SK-MEL-5 (cell line): ENCODE data around the gene PRKG1. TPM values are rescaled to one million over a fixed set of nuclear protein-coding genes. Genes with fewer than 3 reads are reported as not detected.
"Not testable (repeated sequence)": the region's sequence is repeated elsewhere in the genome, so short reads cannot be mapped to it uniquely, and the experiment has no call there.

ENCODE experiments used
- DNase-seq: peaks from one replicate; pipeline ENCODE4 v3.0.0-alpha.2; 2016; ENCODE audit warnings: low read depth, low spot score
- in situ Hi-C: cut with HindIII; loops from 2 replicates; pipeline ENCODE4 v1.10.0; 2016; ENCODE audit warnings: low sequenced_read_pairs, high pct_unique_total_duplicates, low pct_unique_long_range_greater_than_20kb
- total RNA-seq: library from RNA; depleted of rRNA; stranded (reverse); fragments of >200 nt; shearing (Covaris generic); gene quantifications from 2 replicates; pipeline ENCODE4 v1.2.3, GENCODE V29; 2014

The PRKG1 gene
- total RNA-seq, 1 experiment from 2014 or later: 4.6 TPM

DNA sequence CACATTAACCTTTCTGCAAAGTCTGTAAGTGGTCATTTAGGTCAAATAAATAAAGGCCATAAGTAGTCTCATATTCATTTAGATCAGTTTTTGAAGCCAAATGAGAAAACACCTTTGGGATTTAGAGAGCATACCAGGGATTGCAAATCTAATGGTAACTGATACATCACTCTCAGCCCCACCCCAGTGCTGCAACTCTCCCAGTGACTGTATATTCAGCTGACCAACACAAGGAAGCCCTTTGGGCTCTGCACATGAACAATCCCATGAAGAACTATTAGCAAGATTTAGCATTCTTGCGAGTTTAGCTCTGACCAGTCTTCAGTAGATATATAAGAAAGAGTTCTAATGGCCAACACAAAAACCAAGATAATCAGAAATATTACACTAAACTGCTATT is 372.8 kb downstream of the PRKG1 start:
- in situ Hi-C loops: no loop called here

GRCh38 chr10:51455762-51456161 is 381.5 kb downstream of the PRKG1 start:
- DNase-seq, in situ Hi-C loops: not testable (repeated sequence)

More for the DNA sequence above, 372.8 kb downstream of the PRKG1 start:
- no peak for DNase-seq

DNA sequence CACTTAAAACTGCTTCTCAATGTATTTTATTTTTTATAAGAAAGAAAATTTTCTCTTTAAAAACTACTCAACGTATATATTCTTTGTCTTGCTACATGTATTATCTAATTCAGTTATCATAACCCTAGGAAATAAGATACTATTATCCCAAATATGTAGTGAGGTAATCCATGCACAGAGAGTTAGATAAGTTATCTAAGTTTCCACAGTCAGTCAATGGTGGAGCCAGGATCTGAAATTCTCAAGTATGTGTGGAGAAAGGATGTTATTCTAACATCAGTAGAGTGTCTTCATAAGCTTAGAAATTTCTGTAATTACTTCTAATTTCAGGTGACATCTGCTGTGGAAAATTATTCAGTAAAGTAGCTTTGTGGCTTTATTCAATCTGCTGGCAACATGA is 385.2 kb downstream of the PRKG1 start:
- no peak for DNase-seq
- in situ Hi-C loops: no loop called here

DNA sequence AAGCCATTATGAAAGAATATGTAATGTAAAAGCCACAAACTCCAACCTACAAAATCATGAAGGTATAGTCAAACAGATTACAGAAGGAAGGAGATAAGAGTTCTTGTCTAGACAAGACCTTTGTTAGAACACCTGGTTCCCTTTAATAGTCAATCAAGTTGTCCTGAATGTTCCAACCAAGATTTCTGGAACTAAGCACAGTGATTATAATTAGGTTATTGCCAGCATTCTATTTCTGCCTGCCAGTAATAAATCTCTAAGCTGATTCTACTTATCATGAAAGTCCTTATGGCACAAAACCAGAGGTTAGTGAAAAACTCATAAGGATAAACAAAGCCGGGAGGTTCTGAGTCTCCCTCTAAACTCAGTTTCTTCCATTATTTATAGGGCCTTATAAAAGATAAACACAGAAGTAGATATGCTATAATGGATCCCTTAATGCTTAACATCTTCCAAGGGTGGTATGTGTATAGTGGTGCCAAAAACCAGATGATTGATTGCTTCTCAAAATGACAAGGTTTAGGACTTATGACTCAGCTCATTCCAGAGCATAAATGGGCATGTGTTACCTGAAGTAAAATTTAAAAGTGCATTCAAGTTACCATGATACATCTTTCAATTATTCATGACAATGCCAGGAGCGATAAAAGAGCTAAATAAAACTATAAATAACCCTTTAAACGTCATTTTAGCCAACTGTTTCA is 387.9 kb downstream of the PRKG1 start:
- in situ Hi-C loops: no loop called here

DNA sequence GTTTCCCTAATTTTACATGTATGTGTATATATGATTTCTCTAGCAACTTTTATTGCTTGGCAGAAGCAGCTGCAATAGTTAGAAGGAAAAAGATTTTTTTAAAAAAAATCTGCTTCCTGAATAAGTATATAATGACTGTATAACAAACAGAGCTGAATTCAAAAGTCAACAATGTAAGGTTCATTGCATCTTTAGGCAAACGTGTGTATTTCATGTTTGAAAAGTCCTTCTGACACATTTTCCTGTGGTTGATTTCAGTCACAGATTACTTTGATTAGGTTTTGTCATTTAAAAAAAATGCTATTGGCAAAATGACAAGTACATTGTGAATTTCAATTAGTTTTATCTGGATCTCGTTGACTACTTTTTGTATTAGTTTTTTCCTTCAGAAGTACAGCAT is 394.1 kb downstream of the PRKG1 start:
- in situ Hi-C loops: no loop called here
- DNase-seq: no peak

More for the DNA sequence above, 387.9 kb downstream of the PRKG1 start:
- no peak for DNase-seq

GRCh38 chr10:51469686-51470085 is 395.4 kb downstream of the PRKG1 start:
- in situ Hi-C loops: no loop called here
- no peak for DNase-seq

DNA sequence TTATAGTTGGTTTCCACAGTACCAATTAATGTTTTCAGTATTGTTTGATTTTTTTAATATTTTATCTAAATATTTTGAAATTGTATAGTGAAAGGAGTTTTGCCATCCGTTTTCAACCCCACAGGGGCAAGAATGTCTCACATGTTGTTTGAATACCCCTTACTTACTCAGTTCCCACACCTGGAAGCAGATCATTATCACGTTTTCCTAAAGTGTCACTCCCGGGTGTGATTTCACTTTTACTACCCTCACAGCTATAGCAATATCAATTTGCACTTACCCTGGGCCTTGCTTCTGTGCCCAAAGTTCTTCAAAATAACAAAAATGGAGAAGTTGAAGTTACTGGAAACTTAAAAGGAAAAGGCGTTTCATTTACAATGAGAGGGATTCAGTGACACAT is 397.0 kb downstream of the PRKG1 start:
- DNase-seq: no peak
- in situ Hi-C loops: no loop called here

DNA sequence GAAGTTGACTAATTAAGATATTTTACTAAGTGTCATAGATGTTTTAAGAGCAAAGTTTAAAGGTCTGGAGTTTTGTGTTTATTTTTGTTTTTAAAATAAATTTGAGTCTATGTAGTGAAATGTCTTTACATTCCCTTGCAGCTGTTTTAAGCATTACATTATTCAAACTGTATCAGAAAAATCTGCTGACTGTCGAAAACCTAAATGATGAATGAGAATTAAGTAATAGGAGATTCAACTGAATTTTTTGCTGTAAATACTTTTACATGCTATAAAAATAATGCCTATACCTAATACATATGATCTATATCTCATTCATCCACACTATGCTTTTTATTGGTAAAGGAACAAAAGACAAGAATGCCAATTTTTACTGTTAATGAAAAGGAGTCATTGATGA is 397.9 kb downstream of the PRKG1 start:
- in situ Hi-C loops: no loop called here

GRCh38 chr10:51479711-51480110 is 405.4 kb downstream of the PRKG1 start:
- DNase-seq: no peak

More for the DNA sequence above, 397.9 kb downstream of the PRKG1 start:
- no peak for DNase-seq

GRCh38 chr10:51485668-51486067 is 411.4 kb downstream of the PRKG1 start:
- in situ Hi-C loops: no loop called here

More at GRCh38 chr10:51479711-51480110, 405.4 kb downstream of the PRKG1 start:
- in situ Hi-C loops: no loop called here

GRCh38 chr10:51487576-51487975 is 413.3 kb downstream of the PRKG1 start:
- no peak for DNase-seq
- in situ Hi-C loops: no loop called here

More at GRCh38 chr10:51485668-51486067, 411.4 kb downstream of the PRKG1 start:
- DNase-seq: no peak

DNA sequence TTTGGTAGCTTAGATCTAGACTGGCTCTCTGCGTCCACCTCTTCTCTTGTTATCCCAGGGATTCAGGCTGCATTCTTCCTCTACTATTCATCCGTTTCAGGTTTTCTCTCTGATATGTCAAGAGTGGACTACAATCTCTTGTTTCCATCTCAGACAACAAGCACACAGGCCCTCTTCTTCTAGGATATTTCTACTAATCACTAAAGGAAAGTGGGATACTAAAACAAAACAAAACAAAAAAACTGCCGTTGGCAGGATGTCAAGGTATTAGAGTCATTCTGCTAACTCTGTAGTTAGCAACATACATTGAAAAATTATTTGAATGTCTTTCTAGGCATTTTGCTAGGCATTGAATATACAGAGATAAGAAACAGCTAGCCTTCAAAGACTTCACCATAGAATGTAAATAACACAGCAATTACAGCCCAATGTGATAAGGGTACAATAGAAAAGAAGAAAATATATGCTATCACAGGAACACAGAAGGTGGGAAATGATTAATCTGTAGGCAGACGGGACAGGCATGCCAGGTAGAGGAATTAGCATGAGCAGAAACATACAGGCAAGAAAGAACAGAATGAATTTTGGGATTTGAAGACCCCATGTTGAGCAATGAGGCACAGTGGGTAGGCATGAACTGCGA is 414.6 kb downstream of the PRKG1 start:
- in situ Hi-C loops: no loop called here
- no peak for DNase-seq

- in situ Hi-C loops: no loop called here
- no peak for DNase-seq
Observed at GRCh38 chr10:51498424-51498823, 424.1 kb downstream of the PRKG1 start.

GRCh38 chr10:51501396-51501795 is 427.1 kb downstream of the PRKG1 start:
- in situ Hi-C loops: no loop called here
- no peak for DNase-seq

DNA sequence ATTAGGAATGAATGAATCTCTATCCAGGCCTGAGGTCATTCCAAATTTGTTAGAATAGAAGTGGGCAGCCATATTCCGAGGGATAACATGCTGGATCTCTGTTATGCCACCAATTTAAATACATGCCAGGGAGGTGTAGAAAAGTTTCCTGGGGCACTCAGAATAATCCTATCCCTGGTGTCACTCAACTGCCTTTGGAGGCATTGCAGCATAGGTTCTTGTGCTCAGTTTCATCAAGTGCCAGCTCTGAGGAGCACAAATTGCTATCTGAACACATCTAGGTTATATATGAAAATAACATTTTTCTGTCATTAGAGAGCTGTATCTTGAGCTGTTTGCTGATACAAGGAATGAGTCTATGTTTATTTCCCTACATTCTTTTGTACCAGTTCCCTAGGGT is 427.8 kb downstream of the PRKG1 start:
- in situ Hi-C loops: no loop called here
- DNase-seq: no peak

- no peak for DNase-seq
- in situ Hi-C loops: no loop called here
Observed at GRCh38 chr10:51503378-51503777, 429.1 kb downstream of the PRKG1 start.

- in situ Hi-C loops: no loop called here
- DNase-seq: no peak
Observed at GRCh38 chr10:51507476-51507875, 433.2 kb downstream of the PRKG1 start.

GRCh38 chr10:51508156-51508555 is 433.9 kb downstream of the PRKG1 start:
- in situ Hi-C loops: no loop called here
- no peak for DNase-seq

GRCh38 chr10:51510231-51510630 is 435.9 kb downstream of the PRKG1 start:
- DNase-seq: no peak
- in situ Hi-C loops: no loop called here
